Neural cell (in vitro differentiated cells): ENCODE measurements around the gene MPO. TPM values are rescaled to one million over a fixed set of nuclear protein-coding genes. Genes with fewer than 3 reads are reported as not detected.

Source experiments
- H2AFZ ChIP-seq: fragments of 200-600, 300-800 bp; sonication (generic), shearing (Covaris generic); 2 replicates; pipeline ENCODE4 v1.6.0; 2014; ENCODE audit warnings: low read depth, mild to moderate bottlenecking, antibody characterized with exemption, low read length, moderate library complexity
- H3F3A ChIP-seq: fragments of 200-600 bp; shearing (Covaris generic); 2 replicates; pipeline ENCODE4 v1.6.1; 2016; ENCODE audit warnings: mild to moderate bottlenecking, moderate library complexity, mixed read lengths, antibody characterized with exemption, low read length; ENCODE audit not compliant: insufficient read depth, poor library complexity, severe bottlenecking
- H3K27ac ChIP-seq: fragments of 200-600, 300-800 bp; sonication (generic), shearing (Covaris generic); 2 replicates; pipeline ENCODE4 v1.5.1; 2014; ENCODE audit warnings: mild to moderate bottlenecking, low read length, moderate library complexity
- H3K27me3 ChIP-seq: fragments of 300-800, 200-600 bp; sonication (generic), shearing (Covaris generic); 2 replicates; pipeline ENCODE4 v1.6.0; 2014; ENCODE audit warnings: mild to moderate bottlenecking, low read depth, low read length, moderate library complexity; ENCODE audit not compliant: insufficient read depth
- H3K36me3 ChIP-seq: fragments of 300-800, 200-600 bp; sonication (generic), shearing (Covaris generic); 2 replicates; pipeline ENCODE4 v1.5.1; 2014; ENCODE audit warnings: mild to moderate bottlenecking, antibody characterized with exemption, low read length, moderate library complexity; ENCODE audit not compliant: insufficient read depth
- H3K4me2 ChIP-seq: fragments of 300-800, 200-600 bp; sonication (generic), shearing (Covaris generic); 2 replicates; pipeline ENCODE4 v1.6.0; 2014; ENCODE audit warnings: mild to moderate bottlenecking, low read length
- H3K4me3 ChIP-seq: fragments of 300-800, 200-600 bp; sonication (generic), shearing (Covaris generic); 2 replicates; pipeline ENCODE4 v1.5.1; 2014; ENCODE audit warnings: mild to moderate bottlenecking, low read length, moderate library complexity
- H3K79me2 ChIP-seq: fragments of 200-600 bp; shearing (Covaris generic); replicated peaks from 2 replicates; pipeline ENCODE4 v1.6.0; 2014; ENCODE audit warnings: mild to moderate bottlenecking, low read length, moderate library complexity; ENCODE audit not compliant: insufficient read depth
- H3K9ac ChIP-seq: fragments of 300-800, 200-600 bp; sonication (generic), shearing (Covaris generic); 2 replicates; pipeline ENCODE4 v1.6.1; 2016; ENCODE audit warnings: mild to moderate bottlenecking, low read length, mixed read lengths
- H3K9me2 ChIP-seq: fragments of 200-600 bp; shearing (Covaris generic); 2 replicates; pipeline ENCODE4 v1.6.1; 2016; ENCODE audit warnings: mild to moderate bottlenecking, low read length, mixed read lengths; ENCODE audit not compliant: insufficient read depth
- H3K9me3 ChIP-seq: fragments of 200-600, 300-800 bp; sonication (generic), shearing (Covaris generic); 2 replicates; pipeline ENCODE4 v1.6.1; 2016; ENCODE audit warnings: mild to moderate bottlenecking, mixed run types, low read length, moderate library complexity, mixed read lengths
- H4K20me1 ChIP-seq: fragments of 200-600 bp; shearing (Covaris generic); 2 replicates; pipeline ENCODE4 v1.6.1; 2016; ENCODE audit warnings: mild to moderate bottlenecking, mixed run types; ENCODE audit not compliant: insufficient read depth
- EP300 ChIP-seq: fragments of 450-650 bp; conservative IDR thresholded peaks from 2 replicates; pipeline ENCODE4 v1.6.1; 2014; ENCODE audit warnings: antibody characterized with exemption, mild to moderate bottlenecking, moderate library complexity; ENCODE audit not compliant: poor library complexity, severe bottlenecking
- EZH2 ChIP-seq: fragments of 200-600, 300-800 bp; shearing (Covaris generic), sonication (generic); IDR thresholded peaks from 2 replicates; pipeline ENCODE4 v1.6.1; 2014; ENCODE audit warnings: antibody characterized with exemption, low read length, borderline replicate concordance, mild to moderate bottlenecking; ENCODE audit not compliant: insufficient read depth, poor library complexity, severe bottlenecking
- MXI1 ChIP-seq: fragments of 450-650 bp; conservative IDR thresholded peaks from 2 replicates; pipeline ENCODE4 v1.6.1; 2014; ENCODE audit warnings: antibody characterized with exemption, mild to moderate bottlenecking; ENCODE audit not compliant: poor library complexity, severe bottlenecking
- POLR2AphosphoS5 ChIP-seq: IDR thresholded peaks from 2 replicates; pipeline ENCODE4 v1.6.1; 2012
- RAD21 ChIP-seq: fragments of 450-650 bp; conservative IDR thresholded peaks from 2 replicates; pipeline ENCODE4 v1.6.1; 2014; ENCODE audit warnings: antibody characterized with exemption, mild to moderate bottlenecking, moderate library complexity
- SMC3 ChIP-seq: fragments of 450-650 bp; conservative IDR thresholded peaks from 2 replicates; pipeline ENCODE4 v1.6.1; 2014; ENCODE audit warnings: antibody characterized with exemption, mild to moderate bottlenecking, moderate library complexity; ENCODE audit not compliant: poor library complexity
- TAF1 ChIP-seq: IDR thresholded peaks from 2 replicates; pipeline ENCODE4 v1.6.1; 2012; ENCODE audit warnings: low read depth
- polyA minus RNA-seq: library from RNA; depleted of rRNA, polyadenylated mRNA; stranded (reverse); fragments of >200 nt; gene quantifications from 2 replicates; pipeline ENCODE4 v1.2.3, GENCODE V29; 2014
- polyA plus RNA-seq: library from polyadenylated mRNA; depleted of rRNA; stranded (reverse); fragments of >200 nt; gene quantifications from 2 replicates; pipeline ENCODE4 v1.2.3, GENCODE V29; 2014
- TF ChIP-seq, protein P1 (sequence below): fragments of 450-650 bp; IDR thresholded peaks from 2 replicates; pipeline ENCODE4 v1.5.1; 2014; ENCODE audit warnings: antibody characterized with exemption, mild to moderate bottlenecking, moderate library complexity; ENCODE audit not compliant: poor library complexity, severe bottlenecking
- TF ChIP-seq, protein P2 (sequence below): IDR thresholded peaks from 2 replicates; pipeline ENCODE4 v1.6.1; 2012; ENCODE audit warnings: borderline replicate concordance

MPO gene, protein sequence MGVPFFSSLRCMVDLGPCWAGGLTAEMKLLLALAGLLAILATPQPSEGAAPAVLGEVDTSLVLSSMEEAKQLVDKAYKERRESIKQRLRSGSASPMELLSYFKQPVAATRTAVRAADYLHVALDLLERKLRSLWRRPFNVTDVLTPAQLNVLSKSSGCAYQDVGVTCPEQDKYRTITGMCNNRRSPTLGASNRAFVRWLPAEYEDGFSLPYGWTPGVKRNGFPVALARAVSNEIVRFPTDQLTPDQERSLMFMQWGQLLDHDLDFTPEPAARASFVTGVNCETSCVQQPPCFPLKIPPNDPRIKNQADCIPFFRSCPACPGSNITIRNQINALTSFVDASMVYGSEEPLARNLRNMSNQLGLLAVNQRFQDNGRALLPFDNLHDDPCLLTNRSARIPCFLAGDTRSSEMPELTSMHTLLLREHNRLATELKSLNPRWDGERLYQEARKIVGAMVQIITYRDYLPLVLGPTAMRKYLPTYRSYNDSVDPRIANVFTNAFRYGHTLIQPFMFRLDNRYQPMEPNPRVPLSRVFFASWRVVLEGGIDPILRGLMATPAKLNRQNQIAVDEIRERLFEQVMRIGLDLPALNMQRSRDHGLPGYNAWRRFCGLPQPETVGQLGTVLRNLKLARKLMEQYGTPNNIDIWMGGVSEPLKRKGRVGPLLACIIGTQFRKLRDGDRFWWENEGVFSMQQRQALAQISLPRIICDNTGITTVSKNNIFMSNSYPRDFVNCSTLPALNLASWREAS
- polyA plus RNA-seq (not detected in 2 replicates), polyA minus RNA-seq (not detected in 2 replicates)

DNA sequence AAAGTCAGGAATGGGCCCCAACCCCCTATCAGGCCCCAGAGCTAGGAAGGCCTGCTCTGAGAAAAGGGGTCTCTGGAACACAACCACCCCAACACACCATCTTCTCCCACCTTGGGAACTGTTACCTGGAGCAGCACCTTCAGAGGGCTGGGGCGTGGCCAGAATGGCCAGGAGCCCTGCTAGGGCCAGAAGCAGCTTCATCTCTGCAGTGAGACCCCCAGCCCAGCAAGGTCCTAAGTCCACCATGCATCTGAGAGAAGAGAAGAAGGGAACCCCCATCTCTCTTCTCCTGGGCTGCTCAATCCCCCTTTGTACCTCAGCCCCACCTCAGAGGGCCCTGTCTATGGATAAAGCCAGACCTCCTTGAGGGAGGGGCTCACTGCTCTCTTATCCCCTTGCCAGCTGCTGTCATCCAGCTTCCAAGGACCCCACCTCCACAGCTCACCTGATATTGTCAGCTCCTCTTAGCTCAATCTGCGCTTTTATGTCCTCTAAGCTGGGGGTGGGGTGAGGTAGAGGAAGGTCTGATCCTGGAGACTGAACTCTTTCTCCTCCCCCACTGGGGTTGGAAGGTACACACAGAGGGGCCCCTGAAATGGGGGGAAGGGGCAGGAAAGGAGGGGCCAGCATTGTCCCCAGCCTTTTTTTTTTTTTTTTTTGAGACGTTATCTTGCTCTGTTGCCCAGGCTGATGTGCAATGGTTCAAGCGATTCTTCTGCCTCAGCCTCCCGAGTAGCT, at the start of gene MPO:
Gene MPO (minus strand): TSS at position 456 of the 738 bp plus-strand sequence. CDS start 177 bp downstream, at position 279.
- no peak within 1 kb of the TSS for H3K4me2 ChIP-seq
- H3K9me2 ChIP-seq = no peaks in the 10 kb centered on the region
- H4K20me1 ChIP-seq = no peaks in the 10 kb centered on the region
- H3K9me3 ChIP-seq = no peaks in the 10 kb centered on the region
- H3K27me3 ChIP-seq = no peaks in the 10 kb centered on the region
- no peak within 1 kb of the TSS for H3K4me3 ChIP-seq
- no peaks in the 10 kb centered on the region for H3K36me3 ChIP-seq
- H3F3A ChIP-seq = no peaks in the 10 kb centered on the region
- H3K27ac ChIP-seq = no peak within 1 kb of the TSS
- H3K79me2 ChIP-seq = no peaks in the 10 kb centered on the region
- no peak within 1 kb of the TSS for H2AFZ ChIP-seq
- TF ChIP-seq, protein P1, sequence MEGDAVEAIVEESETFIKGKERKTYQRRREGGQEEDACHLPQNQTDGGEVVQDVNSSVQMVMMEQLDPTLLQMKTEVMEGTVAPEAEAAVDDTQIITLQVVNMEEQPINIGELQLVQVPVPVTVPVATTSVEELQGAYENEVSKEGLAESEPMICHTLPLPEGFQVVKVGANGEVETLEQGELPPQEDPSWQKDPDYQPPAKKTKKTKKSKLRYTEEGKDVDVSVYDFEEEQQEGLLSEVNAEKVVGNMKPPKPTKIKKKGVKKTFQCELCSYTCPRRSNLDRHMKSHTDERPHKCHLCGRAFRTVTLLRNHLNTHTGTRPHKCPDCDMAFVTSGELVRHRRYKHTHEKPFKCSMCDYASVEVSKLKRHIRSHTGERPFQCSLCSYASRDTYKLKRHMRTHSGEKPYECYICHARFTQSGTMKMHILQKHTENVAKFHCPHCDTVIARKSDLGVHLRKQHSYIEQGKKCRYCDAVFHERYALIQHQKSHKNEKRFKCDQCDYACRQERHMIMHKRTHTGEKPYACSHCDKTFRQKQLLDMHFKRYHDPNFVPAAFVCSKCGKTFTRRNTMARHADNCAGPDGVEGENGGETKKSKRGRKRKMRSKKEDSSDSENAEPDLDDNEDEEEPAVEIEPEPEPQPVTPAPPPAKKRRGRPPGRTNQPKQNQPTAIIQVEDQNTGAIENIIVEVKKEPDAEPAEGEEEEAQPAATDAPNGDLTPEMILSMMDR = no peak
- TF ChIP-seq MXI1 (no peak), SMC3 (no peak), EP300 (no peak), TAF1 (no peak), POLR2AphosphoS5 (no peak), RAD21 (no peak), EZH2 (no peak)
- TF ChIP-seq, protein P2, sequence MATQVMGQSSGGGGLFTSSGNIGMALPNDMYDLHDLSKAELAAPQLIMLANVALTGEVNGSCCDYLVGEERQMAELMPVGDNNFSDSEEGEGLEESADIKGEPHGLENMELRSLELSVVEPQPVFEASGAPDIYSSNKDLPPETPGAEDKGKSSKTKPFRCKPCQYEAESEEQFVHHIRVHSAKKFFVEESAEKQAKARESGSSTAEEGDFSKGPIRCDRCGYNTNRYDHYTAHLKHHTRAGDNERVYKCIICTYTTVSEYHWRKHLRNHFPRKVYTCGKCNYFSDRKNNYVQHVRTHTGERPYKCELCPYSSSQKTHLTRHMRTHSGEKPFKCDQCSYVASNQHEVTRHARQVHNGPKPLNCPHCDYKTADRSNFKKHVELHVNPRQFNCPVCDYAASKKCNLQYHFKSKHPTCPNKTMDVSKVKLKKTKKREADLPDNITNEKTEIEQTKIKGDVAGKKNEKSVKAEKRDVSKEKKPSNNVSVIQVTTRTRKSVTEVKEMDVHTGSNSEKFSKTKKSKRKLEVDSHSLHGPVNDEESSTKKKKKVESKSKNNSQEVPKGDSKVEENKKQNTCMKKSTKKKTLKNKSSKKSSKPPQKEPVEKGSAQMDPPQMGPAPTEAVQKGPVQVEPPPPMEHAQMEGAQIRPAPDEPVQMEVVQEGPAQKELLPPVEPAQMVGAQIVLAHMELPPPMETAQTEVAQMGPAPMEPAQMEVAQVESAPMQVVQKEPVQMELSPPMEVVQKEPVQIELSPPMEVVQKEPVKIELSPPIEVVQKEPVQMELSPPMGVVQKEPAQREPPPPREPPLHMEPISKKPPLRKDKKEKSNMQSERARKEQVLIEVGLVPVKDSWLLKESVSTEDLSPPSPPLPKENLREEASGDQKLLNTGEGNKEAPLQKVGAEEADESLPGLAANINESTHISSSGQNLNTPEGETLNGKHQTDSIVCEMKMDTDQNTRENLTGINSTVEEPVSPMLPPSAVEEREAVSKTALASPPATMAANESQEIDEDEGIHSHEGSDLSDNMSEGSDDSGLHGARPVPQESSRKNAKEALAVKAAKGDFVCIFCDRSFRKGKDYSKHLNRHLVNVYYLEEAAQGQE = no peak
- H3K9ac ChIP-seq = no peak within 1 kb of the TSS
